ENCODE data around the gene SORBS2. TPM values are rescaled to one million over a fixed set of nuclear protein-coding genes. Genes with fewer than 3 reads are reported as not detected.
"Not testable (repeated sequence)": the region's sequence is repeated elsewhere in the genome, so short reads cannot be mapped to it uniquely, and the experiment has no call there.

The SORBS2 gene
- total RNA-seq, 1 experiment from 2014 or later: 0.34 TPM

GRCh38 chr4:185559251-185559914 lies 252.6 kb downstream of the SORBS2 start:
- ATAC-seq: peak; percentile 53
- H3K9ac ChIP-seq (ENCODE audit: low read length); intact Hi-C loops (cut with micrococcal nuclease); RAD21 ChIA-PET (ENCODE audit: low non-redundant PET in 1 of 2, low total read pairs in 2 of 2, uncharacterized antibody in 2 of 2, unreplicated experiment in 2 of 2); DNase-seq (ENCODE audit: low read depth, low spot score); H3K27ac ChIP-seq (ENCODE audit: low read depth, low read length); H4K20me1 ChIP-seq (ENCODE audit: insufficient read depth); H3K79me2 ChIP-seq (ENCODE audit: insufficient read depth, low read length); BruUV-seq (replicated peaks); CTCF ChIA-PET; H3K4me3 ChIP-seq (replicated peaks in 1 of 2; ENCODE audit: low read depth in 1 of 2, low read length in 2 of 2); H3K9me3 ChIP-seq (ENCODE audit: control insufficient read depth in 1 of 2, insufficient read depth in 1 of 2, low read depth in 1 of 2, low read length in 2 of 2); H3K9me2 ChIP-seq (ENCODE audit: insufficient read depth); H3K27me3 ChIP-seq (ENCODE audit: insufficient read depth, low read length); H3K36me3 ChIP-seq (ENCODE audit: control insufficient read depth in 1 of 2, insufficient read depth in 2 of 2, low read length in 2 of 2): not testable (repeated sequence)
- peaks cover 11 to 16% of the 10 kb centered on the region in 2 experiments for H3K4me1 ChIP-seq (ENCODE audit: control insufficient read depth in 1 of 2, insufficient read depth in 2 of 2, low read length in 2 of 2)
- POLR2A ChIA-PET: interaction anchor here (0.6 to 2.0 kb wide), 2 partner anchors 14 to 25 kb away, joined by 3 to 9 read pairs; no protein-coding TSS in a partner anchor
- H2AFZ ChIP-seq (ENCODE audit: low read depth, low read length, poor library complexity, severe bottlenecking): peak overlapping the region; percentile 45
- TF ChIP-seq JUND (IDR thresholded peaks at IDR 0.05): 0 out of 2 replicates have a peak, but pooled peaks have one; percentile 0
- peak overlapping the region; percentile 43 for H3K4me2 ChIP-seq (ENCODE audit: low read length)

DNA sequence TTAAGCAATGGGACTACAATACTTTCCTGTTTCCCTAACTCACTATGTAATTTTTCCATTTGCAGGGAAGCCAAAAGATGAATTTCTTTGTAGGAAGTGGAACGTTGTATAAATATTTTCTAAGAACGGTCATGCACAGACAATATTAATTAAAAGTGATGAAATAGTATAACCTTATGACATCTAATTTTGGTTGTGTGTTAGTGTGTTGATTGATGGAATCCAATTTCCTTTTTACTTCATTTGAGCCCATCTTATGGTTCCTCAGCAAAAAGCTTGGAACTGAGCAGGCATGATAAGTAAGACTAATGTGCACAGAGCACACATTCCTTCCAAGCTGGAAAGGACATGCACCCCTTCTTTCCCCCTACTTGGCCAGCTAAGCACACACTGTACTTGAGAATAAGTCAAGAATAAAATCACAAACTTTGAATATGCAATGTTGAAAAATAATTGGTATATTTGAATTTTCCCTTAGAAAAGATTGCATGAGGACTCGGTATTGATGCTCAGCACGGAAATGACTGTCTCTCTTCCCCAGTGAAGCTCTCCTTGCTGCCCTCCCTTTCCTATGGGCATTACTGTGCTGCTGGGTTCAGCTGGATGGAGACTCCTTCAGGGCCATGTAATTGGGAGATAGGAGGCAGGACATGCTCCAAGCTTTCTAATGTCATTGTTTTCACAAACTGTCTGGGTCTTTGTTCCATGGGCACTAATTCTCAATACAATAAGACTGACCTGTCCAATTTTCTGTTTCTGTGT lies 257.4 kb downstream of the SORBS2 start:
- TF ChIP-seq ATF3 (IDR thresholded peaks at IDR 0.05) (no peak), SRF (IDR thresholded peaks at IDR 0.05; ENCODE audit: low read depth) (no peak)
- TF ChIP-seq, protein P1, sequence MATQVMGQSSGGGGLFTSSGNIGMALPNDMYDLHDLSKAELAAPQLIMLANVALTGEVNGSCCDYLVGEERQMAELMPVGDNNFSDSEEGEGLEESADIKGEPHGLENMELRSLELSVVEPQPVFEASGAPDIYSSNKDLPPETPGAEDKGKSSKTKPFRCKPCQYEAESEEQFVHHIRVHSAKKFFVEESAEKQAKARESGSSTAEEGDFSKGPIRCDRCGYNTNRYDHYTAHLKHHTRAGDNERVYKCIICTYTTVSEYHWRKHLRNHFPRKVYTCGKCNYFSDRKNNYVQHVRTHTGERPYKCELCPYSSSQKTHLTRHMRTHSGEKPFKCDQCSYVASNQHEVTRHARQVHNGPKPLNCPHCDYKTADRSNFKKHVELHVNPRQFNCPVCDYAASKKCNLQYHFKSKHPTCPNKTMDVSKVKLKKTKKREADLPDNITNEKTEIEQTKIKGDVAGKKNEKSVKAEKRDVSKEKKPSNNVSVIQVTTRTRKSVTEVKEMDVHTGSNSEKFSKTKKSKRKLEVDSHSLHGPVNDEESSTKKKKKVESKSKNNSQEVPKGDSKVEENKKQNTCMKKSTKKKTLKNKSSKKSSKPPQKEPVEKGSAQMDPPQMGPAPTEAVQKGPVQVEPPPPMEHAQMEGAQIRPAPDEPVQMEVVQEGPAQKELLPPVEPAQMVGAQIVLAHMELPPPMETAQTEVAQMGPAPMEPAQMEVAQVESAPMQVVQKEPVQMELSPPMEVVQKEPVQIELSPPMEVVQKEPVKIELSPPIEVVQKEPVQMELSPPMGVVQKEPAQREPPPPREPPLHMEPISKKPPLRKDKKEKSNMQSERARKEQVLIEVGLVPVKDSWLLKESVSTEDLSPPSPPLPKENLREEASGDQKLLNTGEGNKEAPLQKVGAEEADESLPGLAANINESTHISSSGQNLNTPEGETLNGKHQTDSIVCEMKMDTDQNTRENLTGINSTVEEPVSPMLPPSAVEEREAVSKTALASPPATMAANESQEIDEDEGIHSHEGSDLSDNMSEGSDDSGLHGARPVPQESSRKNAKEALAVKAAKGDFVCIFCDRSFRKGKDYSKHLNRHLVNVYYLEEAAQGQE (IDR thresholded peaks at IDR 0.05; ENCODE audit: low read depth): no peak
- intact Hi-C loops (cut with micrococcal nuclease): no loop called here
- BruUV-seq (replicated peaks): no TSS peak
- Histone ChIP-seq H3K27ac (ENCODE audit: low read depth, low read length) (no peak overlapping the region), H3K27me3 (ENCODE audit: insufficient read depth, low read length) (no peaks in the 10 kb centered on the region), H3K9ac (ENCODE audit: low read length) (no peak overlapping the region), H4K20me1 (ENCODE audit: insufficient read depth) (no peaks in the 10 kb centered on the region), H3K9me2 (ENCODE audit: insufficient read depth) (no peaks in the 10 kb centered on the region), H2AFZ (ENCODE audit: low read depth, low read length, poor library complexity, severe bottlenecking) (no peak overlapping the region), H3K4me2 (ENCODE audit: low read length) (no peak overlapping the region), H3K79me2 (ENCODE audit: insufficient read depth, low read length) (no peaks in the 10 kb centered on the region), H3K4me3 (replicated peaks in 1 of 2; ENCODE audit: low read depth in 1 of 2, low read length in 2 of 2) (no peak overlapping the region), H3K4me1 (ENCODE audit: control insufficient read depth in 1 of 2, insufficient read depth in 2 of 2, low read length in 2 of 2) (peaks cover 4 to 6% of the 10 kb centered on the region in 2 experiments), H3K36me3 (ENCODE audit: control insufficient read depth in 1 of 2, insufficient read depth in 2 of 2, low read length in 2 of 2) (no peaks in the 10 kb centered on the region), H3K9me3 (ENCODE audit: control insufficient read depth in 1 of 2, insufficient read depth in 1 of 2, low read depth in 1 of 2, low read length in 2 of 2) (no peaks in the 10 kb centered on the region)
- RAD21 ChIA-PET (ENCODE audit: low non-redundant PET in 1 of 2, low total read pairs in 2 of 2, uncharacterized antibody in 2 of 2, unreplicated experiment in 2 of 2): no interaction called here
- POLR2A ChIA-PET: no interaction called here
- CTCF ChIA-PET: no interaction called here
- DNase-seq (ENCODE audit: low read depth, low spot score) (no peak), ATAC-seq (no peak)
